Measurements from ENCODE around the gene NCEH1.

NCEH1 gene

GRCh38 chr3:172586436-172586835 is 124.4 kb downstream of the NCEH1 start:
- FAIRE-seq: no peak
- DNase-seq (ENCODE audit: low spot score): no peak

- DNase-seq (ENCODE audit: low spot score) (no peak), FAIRE-seq (no peak)
Measured at GRCh38 chr3:172585954-172586353, 124.9 kb downstream of the NCEH1 start.

GRCh38 chr3:172582712-172583111 is 128.2 kb downstream of the NCEH1 start:
- FAIRE-seq: no peak
- DNase-seq (ENCODE audit: low spot score): no peak

- FAIRE-seq: no peak
- DNase-seq (ENCODE audit: low spot score): no peak
Measured at GRCh38 chr3:172581757-172582166, 129.1 kb downstream of the NCEH1 start.

- FAIRE-seq (no peak), DNase-seq (ENCODE audit: low spot score) (no peak)
Measured at GRCh38 chr3:172580680-172581401, 130.0 kb downstream of the NCEH1 start.

Measured in RCC 7860 (cell line).